Measurements from ENCODE around the gene UBE2S. TPM values are rescaled to one million over a fixed set of nuclear protein-coding genes. Genes with fewer than 3 reads are reported as not detected.

UBE2S gene
- total RNA-seq, 4 donors from 2014 or later = 8.0 to 16.2 (median 9.9) TPM

GRCh38 chr19:55360902-55361301 lies 46.7 kb downstream of the UBE2S start:
- H3K27ac ChIP-seq = no peak overlapping the region
- 88 to 95% methylated on average over 5 to 16 of the region's 16 CpGs for WGBS, 2 donors
- H3K27me3 ChIP-seq = peaks cover 0 to 24% of the 10 kb centered on the region in 2 donors
- no peaks in the 10 kb centered on the region for H3K36me3 ChIP-seq
- no peaks in the 10 kb centered on the region for H3K4me1 ChIP-seq
- TF ChIP-seq EP300 (IDR thresholded peaks at IDR 0.05) (no peak), CTCF (IDR thresholded peaks at IDR 0.05) (no peak), POLR2A (IDR thresholded peaks at IDR 0.05) (no peak)
- H3K4me3 ChIP-seq = no peak overlapping the region
- DNase-seq (ENCODE audit: low spot score in 2 of 2) = no peak
- no peaks in the 10 kb centered on the region for H3K9me3 ChIP-seq

DNA sequence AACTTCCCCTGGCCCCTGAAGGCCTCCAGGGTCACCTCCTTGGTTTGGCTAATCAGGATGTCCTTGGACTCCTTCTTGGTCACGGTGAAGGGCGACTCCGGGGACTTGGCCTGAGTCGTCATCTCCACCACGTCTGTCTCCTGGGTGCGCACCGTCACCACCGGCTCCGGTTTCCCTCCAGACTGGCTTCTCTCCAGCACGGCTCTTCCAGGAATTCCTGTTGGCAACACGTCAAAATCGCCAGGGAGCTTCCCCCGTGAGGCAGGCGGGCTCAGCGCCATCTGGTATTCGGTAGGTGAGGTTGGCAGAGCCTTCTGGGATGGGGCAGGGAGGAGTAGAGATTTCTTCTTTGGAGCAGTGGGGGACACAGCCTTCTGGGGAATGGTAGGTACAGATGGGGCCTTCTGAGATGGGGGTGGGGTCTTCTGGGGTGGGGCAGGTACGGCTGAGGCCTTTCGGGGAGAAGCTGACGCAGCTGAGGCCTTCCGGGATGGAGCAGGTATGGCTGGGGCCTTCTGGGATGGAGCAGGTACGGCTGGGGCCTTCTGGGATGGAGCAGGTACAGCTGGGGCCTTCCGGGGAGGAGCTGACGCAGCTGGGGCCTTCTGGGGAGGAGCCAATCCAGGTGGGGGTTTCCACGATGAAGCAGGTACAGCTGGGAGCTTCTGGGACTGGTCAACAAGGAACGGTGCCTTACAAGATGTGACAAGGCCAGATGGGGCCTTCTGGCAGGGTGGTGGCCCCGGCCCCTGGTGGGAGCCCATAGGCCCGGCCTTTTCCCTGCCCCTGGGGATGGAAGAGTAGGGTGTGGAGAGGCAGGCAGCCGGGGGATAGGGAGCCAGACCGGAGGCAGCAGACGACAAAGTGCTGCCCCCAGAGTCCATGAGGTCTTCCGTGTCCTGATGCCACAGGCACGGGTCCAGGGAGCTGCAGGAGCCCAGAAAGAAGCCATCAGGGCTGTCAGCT lies 48.4 kb downstream of the UBE2S start:
- TF ChIP-seq POLR2A (IDR thresholded peaks at IDR 0.05) (no peak), EP300 (IDR thresholded peaks at IDR 0.05) (no peak), CTCF (IDR thresholded peaks at IDR 0.05) (no peak)
- Histone ChIP-seq H3K4me1 (peaks cover 0 to 8% (median 3%) of the 10 kb centered on the region in 4 donors), H3K9me3 (no peaks in the 10 kb centered on the region), H3K27ac (no peak overlapping the region), H3K4me3 (no peak overlapping the region), H3K27me3 (peaks cover 3 to 40% of the 10 kb centered on the region in 2 donors), H3K36me3 (no peaks in the 10 kb centered on the region)
- WGBS, 2 donors = 76 to 82% methylated on average over 32 of the region's 32 CpGs
- DNase-seq (ENCODE audit: low spot score in 2 of 2) = no peak

DNA sequence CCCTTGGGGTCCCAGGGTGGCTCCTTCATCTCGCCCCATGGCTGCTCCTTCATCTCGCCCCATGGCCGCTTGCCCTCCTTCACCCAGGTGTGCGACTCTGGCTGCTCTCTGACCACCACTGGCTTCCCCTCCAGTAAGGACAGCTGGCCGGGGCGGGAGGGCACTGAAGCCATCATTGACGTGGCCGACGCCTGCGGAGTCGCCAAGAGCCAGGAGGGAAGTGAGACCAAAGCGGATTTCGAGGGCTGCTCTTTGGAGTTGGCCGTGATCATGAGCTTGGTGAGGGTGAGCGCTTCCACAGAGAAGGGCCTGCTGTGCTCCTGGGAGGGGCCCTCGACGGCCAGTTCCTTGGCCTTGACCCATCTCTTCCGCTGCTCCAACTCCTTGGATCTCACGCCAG lies 49.1 kb downstream of the UBE2S start:
- no peaks in the 10 kb centered on the region for H3K9me3 ChIP-seq
- peaks cover 3 to 47% of the 10 kb centered on the region in 2 donors for H3K27me3 ChIP-seq
- H3K27ac ChIP-seq = no peak overlapping the region
- peaks cover 0 to 15% (median 7%) of the 10 kb centered on the region in 4 donors for H3K4me1 ChIP-seq
- no peak for DNase-seq (ENCODE audit: low spot score in 2 of 2)
- WGBS, 2 donors = 82 to 90% methylated on average over 19 of the region's 19 CpGs
- no peak overlapping the region for H3K4me3 ChIP-seq
- H3K36me3 ChIP-seq = no peaks in the 10 kb centered on the region
- TF ChIP-seq EP300 (IDR thresholded peaks at IDR 0.05) (no peak), CTCF (IDR thresholded peaks at IDR 0.05) (no peak), POLR2A (IDR thresholded peaks at IDR 0.05) (no peak)

DNA sequence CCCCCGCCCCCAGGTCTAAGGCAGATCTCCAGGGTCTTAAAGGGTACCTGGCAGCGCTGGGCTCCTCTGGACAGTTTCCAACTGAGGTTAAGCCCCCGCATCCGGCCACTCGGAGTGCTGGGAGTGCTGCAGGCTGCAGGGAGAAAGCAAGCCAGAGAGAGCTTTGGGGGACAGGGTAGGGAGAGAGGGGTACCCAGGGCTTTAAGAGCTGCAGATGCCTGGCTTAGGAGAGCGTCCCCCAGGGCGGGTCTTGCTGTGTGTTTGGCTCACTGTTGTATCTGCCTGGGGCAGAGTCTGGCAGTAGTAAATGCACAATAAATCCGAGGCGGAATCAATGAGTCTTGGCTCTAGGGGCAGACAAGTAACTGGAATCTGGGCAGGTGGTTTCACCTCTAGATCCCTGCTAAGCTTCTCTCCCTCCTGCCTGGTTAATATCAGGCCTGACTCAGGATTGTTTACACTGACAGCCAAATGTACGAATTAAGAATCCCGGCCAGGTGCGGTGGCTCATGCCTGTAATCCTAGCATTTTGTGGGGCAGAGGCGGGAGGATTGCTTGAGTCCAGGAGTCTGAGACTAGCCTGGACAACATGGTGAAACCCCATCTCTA lies 52.3 kb downstream of the UBE2S start:
- no peak for TF ChIP-seq EP300 (IDR thresholded peaks at IDR 0.05)
- TF ChIP-seq POLR2A (IDR thresholded peaks at IDR 0.05) = no peak
- no peak for TF ChIP-seq CTCF (IDR thresholded peaks at IDR 0.05)
- Histone ChIP-seq H3K36me3 (peaks cover 0 to 4% (median 0%) of the 10 kb centered on the region in 3 donors), H3K27me3 (peaks cover 5 to 73% of the 10 kb centered on the region in 2 donors)

More for the DNA sequence above, 52.3 kb downstream of the UBE2S start:
- H3K4me1 ChIP-seq = peaks cover 0 to 22% (median 8%) of the 10 kb centered on the region in 4 donors
- no peak for DNase-seq (ENCODE audit: low spot score in 2 of 2)
- H3K27ac ChIP-seq = no peak overlapping the region
- 25 to 46% methylated on average over 8 to 13 of the region's 13 CpGs for WGBS, 2 donors
- no peak overlapping the region for H3K4me3 ChIP-seq
- no peaks in the 10 kb centered on the region for H3K9me3 ChIP-seq

Measured in tibial nerve (tissue), 4 donors.